ENCODE data around the gene WFDC12. TPM values are rescaled to one million over a fixed set of nuclear protein-coding genes. Genes with fewer than 3 reads are reported as not detected.

WFDC12 gene
- total and polyA plus RNA-seq, 2 donors (not counting 3 experiments of a cell fraction or from before 2014, with no cell fraction given), result not detected

DNA sequence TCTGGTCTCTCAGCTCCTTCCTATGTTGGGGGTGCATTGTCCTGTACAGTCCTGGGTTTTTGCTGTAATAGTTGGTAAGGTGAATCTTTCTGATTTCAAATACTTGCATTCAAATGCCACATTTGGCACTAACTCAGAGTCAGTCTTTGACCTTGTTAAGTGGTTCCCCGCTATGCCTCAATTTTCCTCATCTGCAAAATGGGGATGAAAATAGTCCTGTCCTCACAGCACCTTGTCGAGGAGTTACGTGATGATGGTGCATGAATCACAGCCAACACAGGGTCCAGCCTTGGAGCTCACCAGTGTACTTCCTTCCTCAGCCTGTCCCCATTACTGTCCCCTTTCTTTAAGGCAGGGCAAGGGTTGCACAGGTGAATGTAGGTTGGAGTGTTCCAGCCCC lies 10.4 kb downstream of the WFDC12 start:
- FAIRE-seq (no peak), DNase-seq (ENCODE audit: low read depth, low spot score) (no peak)
- Histone ChIP-seq H3K4me3 (replicated peaks in 1 of 3; ENCODE audit: insufficient read depth in 1 of 3, low read depth in 1 of 3, low read length in 3 of 3) (no peak overlapping the region), H3K4me1 (ENCODE audit: control insufficient read depth, extremely low read depth, insufficient read depth, low read length) (no peaks in the 10 kb centered on the region), H3K9me3 (replicated peaks; ENCODE audit: control insufficient read depth, insufficient read depth, low read length) (no peaks in the 10 kb centered on the region), H3K36me3 (ENCODE audit: control insufficient read depth in 2 of 2, extremely low read depth in 1 of 2, insufficient read depth in 2 of 2, low read length in 2 of 2) (no peaks in the 10 kb centered on the region), H2AFZ (ENCODE audit: low read depth, low read length) (no peak overlapping the region), H3K9ac (replicated peaks; ENCODE audit: extremely low read depth, insufficient read depth, low read length) (no peak overlapping the region), H3K27me3 (ENCODE audit: control insufficient read depth in 2 of 2, insufficient read depth in 2 of 2, low read length in 2 of 2) (peaks cover 0 to 4% of the 10 kb centered on the region in 2 experiments), H3K27ac (ENCODE audit: insufficient read depth, low read depth, low read length) (no peak overlapping the region), H3K4me2 (ENCODE audit: insufficient read depth, low read length) (no peak overlapping the region), H3K79me2 (ENCODE audit: control insufficient read depth, insufficient read depth, low read length) (no peaks in the 10 kb centered on the region), H4K20me1 (replicated peaks; ENCODE audit: control insufficient read depth, extremely low read depth, insufficient read depth, low read length) (no peaks in the 10 kb centered on the region), H3K9me1 (replicated peaks; ENCODE audit: control insufficient read depth, extremely low read depth, insufficient read depth, low read length) (no peaks in the 10 kb centered on the region)
- TF ChIP-seq FOS (IDR thresholded peaks at IDR 0.05; ENCODE audit: borderline replicate concordance, insufficient read depth, low read length) (no peak), MYC (IDR thresholded peaks at IDR 0.05; ENCODE audit: low read depth, low read length) (no peak)
- TF ChIP-seq, protein P1, sequence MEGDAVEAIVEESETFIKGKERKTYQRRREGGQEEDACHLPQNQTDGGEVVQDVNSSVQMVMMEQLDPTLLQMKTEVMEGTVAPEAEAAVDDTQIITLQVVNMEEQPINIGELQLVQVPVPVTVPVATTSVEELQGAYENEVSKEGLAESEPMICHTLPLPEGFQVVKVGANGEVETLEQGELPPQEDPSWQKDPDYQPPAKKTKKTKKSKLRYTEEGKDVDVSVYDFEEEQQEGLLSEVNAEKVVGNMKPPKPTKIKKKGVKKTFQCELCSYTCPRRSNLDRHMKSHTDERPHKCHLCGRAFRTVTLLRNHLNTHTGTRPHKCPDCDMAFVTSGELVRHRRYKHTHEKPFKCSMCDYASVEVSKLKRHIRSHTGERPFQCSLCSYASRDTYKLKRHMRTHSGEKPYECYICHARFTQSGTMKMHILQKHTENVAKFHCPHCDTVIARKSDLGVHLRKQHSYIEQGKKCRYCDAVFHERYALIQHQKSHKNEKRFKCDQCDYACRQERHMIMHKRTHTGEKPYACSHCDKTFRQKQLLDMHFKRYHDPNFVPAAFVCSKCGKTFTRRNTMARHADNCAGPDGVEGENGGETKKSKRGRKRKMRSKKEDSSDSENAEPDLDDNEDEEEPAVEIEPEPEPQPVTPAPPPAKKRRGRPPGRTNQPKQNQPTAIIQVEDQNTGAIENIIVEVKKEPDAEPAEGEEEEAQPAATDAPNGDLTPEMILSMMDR (IDR thresholded peaks at IDR 0.05; ENCODE audit: extremely low read depth in 1 of 2, insufficient read depth in 1 of 2, low read depth in 1 of 2, low read length in 2 of 2), result no peak
- dilution Hi-C loops (cut with MboI; ENCODE audit: extremely low pct_ligation_motif_present, low sequenced_read_pairs) (no loop called here), intact Hi-C loops (cut with micrococcal nuclease) (loop anchor here (5.0 kb wide), 2 partner anchors 178 to 202 kb away; partner anchors contain the start of gene PABPC1L)
- no TSS peak for BruUV-seq (replicated peaks)
- CTCF ChIA-PET, result interaction anchor here (1.0 to 9.5 kb wide), 7 partner anchors 8 to 177 kb away, joined by 3 to 278 read pairs (median 20); partner anchors contain the start of gene KCNS1
- POLR2A ChIA-PET, result no interaction called here

DNA sequence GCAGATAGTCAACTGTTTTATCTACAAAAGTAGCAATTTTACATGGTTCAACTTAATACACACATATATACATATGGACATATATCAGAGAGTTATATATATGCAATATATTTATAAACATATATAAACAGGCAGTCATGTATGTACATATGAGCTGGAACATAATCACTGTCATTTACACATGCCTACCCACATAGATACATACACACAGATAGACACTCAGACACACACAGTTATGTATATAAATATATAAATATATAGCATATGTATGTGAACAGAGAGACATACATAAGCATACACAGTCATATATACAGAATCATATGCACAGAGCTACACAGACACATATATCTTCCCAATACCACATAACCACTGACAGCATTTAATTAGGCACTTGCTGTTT lies 11.5 kb downstream of the WFDC12 start:
- H3K9me3 ChIP-seq (replicated peaks; ENCODE audit: control insufficient read depth, insufficient read depth, low read length), result no peaks in the 10 kb centered on the region
- FAIRE-seq, result no peak
- H3K36me3 ChIP-seq (ENCODE audit: control insufficient read depth in 2 of 2, extremely low read depth in 1 of 2, insufficient read depth in 2 of 2, low read length in 2 of 2), result no peaks in the 10 kb centered on the region
- H3K27me3 ChIP-seq (ENCODE audit: control insufficient read depth in 2 of 2, insufficient read depth in 2 of 2, low read length in 2 of 2), result peaks cover 0 to 4% of the 10 kb centered on the region in 2 experiments
- dilution Hi-C loops (cut with MboI; ENCODE audit: extremely low pct_ligation_motif_present, low sequenced_read_pairs) (no loop called here), intact Hi-C loops (cut with micrococcal nuclease) (loop anchor here (1.0 to 5.0 kb wide), 4 partner anchors 68 to 200 kb away; partner anchors contain the start of gene PABPC1L)
- ChIA-PET CTCF (interaction anchor here (0.7 to 9.5 kb wide), 18 partner anchors 8 to 658 kb away, joined by 3 to 278 read pairs (median 8); partner anchors contain the start of genes KCNS1 and WFDC12), POLR2A (no interaction called here)
- H3K4me1 ChIP-seq (ENCODE audit: control insufficient read depth, extremely low read depth, insufficient read depth, low read length), result no peaks in the 10 kb centered on the region
- no peak overlapping the region for H3K4me3 ChIP-seq (replicated peaks in 1 of 3; ENCODE audit: insufficient read depth in 1 of 3, low read depth in 1 of 3, low read length in 3 of 3)
- no peak overlapping the region for H3K4me2 ChIP-seq (ENCODE audit: insufficient read depth, low read length)
- BruUV-seq (replicated peaks), result no TSS peak
- no peak for TF ChIP-seq POLR2AphosphoS5 (IDR thresholded peaks at IDR 0.05; ENCODE audit: insufficient read depth, low read depth, low read length)
- TF ChIP-seq, protein P2, sequence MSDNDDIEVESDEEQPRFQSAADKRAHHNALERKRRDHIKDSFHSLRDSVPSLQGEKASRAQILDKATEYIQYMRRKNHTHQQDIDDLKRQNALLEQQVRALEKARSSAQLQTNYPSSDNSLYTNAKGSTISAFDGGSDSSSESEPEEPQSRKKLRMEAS (IDR thresholded peaks at IDR 0.05; ENCODE audit: insufficient read depth, insufficient read length), result no peak
- no peaks in the 10 kb centered on the region for H3K9me1 ChIP-seq (replicated peaks; ENCODE audit: control insufficient read depth, extremely low read depth, insufficient read depth, low read length)
- H2AFZ ChIP-seq (ENCODE audit: low read depth, low read length), result no peak overlapping the region
- no peaks in the 10 kb centered on the region for H4K20me1 ChIP-seq (replicated peaks; ENCODE audit: control insufficient read depth, extremely low read depth, insufficient read depth, low read length)
- no peak overlapping the region for H3K9ac ChIP-seq (replicated peaks; ENCODE audit: extremely low read depth, insufficient read depth, low read length)
- no peaks in the 10 kb centered on the region for H3K79me2 ChIP-seq (ENCODE audit: control insufficient read depth, insufficient read depth, low read length)
- no peak for DNase-seq (ENCODE audit: low read depth, low spot score)
- no peak overlapping the region for H3K27ac ChIP-seq (ENCODE audit: insufficient read depth, low read depth, low read length)

Measured in endothelial cell of umbilical vein (primary cell).